Measurements from ENCODE around the gene SH3D19. TPM values are rescaled to one million over a fixed set of nuclear protein-coding genes. Genes with fewer than 3 reads are reported as not detected.

SH3D19 gene
- total RNA-seq, 6 experiments from 2014 or later: 40.2 to 53.8 (median 46.9) TPM

DNA sequence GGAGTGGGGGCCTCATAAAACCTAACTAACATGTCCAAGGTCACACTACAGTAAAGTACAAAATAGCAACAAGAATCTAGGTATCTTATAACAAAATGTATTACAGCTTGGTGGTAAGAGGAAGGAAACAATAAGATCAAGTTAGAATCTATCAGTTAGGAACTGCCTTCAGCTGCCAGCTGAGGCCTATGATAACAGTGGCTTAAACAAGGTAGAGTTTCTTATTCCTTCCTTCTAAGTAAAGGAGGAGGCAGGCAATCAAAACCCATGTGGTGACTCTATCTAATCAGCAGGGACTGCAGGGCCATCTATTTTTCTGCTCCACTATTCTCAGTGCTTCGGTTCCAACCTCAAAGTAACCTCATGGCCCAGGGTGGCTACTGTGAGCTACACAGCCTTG is 10.9 kb downstream of the SH3D19 start:
- no peaks in the 10 kb centered on the region for H3K27me3 ChIP-seq
- H3K27ac ChIP-seq: peak overlapping the region in 2 of 3 donors; percentile 29 to 58
- no peaks in the 10 kb centered on the region for H3K9me3 ChIP-seq
- peaks cover 0 to 39% (median 13%) of the 10 kb centered on the region in 4 donors for H3K4me1 ChIP-seq
- intact Hi-C loops (cut with DNase I): no loop called here
- H3K4me3 ChIP-seq: no peak overlapping the region
- 67% methylated on average over 1 of the region's 1 CpG for WGBS (ENCODE audit: insufficient coverage, low coverage, low lambda C conversion rate, missing lambda C conversion rate)
- ATAC-seq (no peak), DNase-seq (no peak)
- H3K36me3 ChIP-seq: no peaks in the 10 kb centered on the region
- TF ChIP-seq, protein P1, sequence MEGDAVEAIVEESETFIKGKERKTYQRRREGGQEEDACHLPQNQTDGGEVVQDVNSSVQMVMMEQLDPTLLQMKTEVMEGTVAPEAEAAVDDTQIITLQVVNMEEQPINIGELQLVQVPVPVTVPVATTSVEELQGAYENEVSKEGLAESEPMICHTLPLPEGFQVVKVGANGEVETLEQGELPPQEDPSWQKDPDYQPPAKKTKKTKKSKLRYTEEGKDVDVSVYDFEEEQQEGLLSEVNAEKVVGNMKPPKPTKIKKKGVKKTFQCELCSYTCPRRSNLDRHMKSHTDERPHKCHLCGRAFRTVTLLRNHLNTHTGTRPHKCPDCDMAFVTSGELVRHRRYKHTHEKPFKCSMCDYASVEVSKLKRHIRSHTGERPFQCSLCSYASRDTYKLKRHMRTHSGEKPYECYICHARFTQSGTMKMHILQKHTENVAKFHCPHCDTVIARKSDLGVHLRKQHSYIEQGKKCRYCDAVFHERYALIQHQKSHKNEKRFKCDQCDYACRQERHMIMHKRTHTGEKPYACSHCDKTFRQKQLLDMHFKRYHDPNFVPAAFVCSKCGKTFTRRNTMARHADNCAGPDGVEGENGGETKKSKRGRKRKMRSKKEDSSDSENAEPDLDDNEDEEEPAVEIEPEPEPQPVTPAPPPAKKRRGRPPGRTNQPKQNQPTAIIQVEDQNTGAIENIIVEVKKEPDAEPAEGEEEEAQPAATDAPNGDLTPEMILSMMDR (IDR thresholded peaks at IDR 0.05): no peak
- no peak for TF ChIP-seq POLR2A (IDR thresholded peaks at IDR 0.05)

- no peaks in the 10 kb centered on the region for H3K27me3 ChIP-seq
- H3K9me3 ChIP-seq: no peaks in the 10 kb centered on the region
- ATAC-seq (no peak), DNase-seq (no peak)
- H3K4me1 ChIP-seq: peaks cover 0 to 39% (median 13%) of the 10 kb centered on the region in 4 donors
- H3K4me3 ChIP-seq: no peak overlapping the region
- 43% methylated on average over 1 of the region's 1 CpG for WGBS (ENCODE audit: insufficient coverage, low coverage, low lambda C conversion rate, missing lambda C conversion rate)
- intact Hi-C loops (cut with DNase I): no loop called here
- TF ChIP-seq, protein P1 (IDR thresholded peaks at IDR 0.05): no peak
- peak overlapping the region in 1 of 3 donors; percentile 29 for H3K27ac ChIP-seq
- H3K36me3 ChIP-seq: no peaks in the 10 kb centered on the region
These were observed 11.4 kb downstream of the SH3D19 start for GRCh38 chr4:151314010-151314355.

- WGBS (ENCODE audit: insufficient coverage, low coverage, low lambda C conversion rate, missing lambda C conversion rate): 67% methylated on average over 6 of the region's 6 CpGs
- no peaks in the 10 kb centered on the region for H3K27me3 ChIP-seq
- peak overlapping the region in 1 of 3 donors; percentile 29 for H3K27ac ChIP-seq
- no peaks in the 10 kb centered on the region for H3K36me3 ChIP-seq
- no peak overlapping the region for H3K4me3 ChIP-seq
- H3K9me3 ChIP-seq: no peaks in the 10 kb centered on the region
- ATAC-seq: peak in 3 of 4 donors; percentile 44 to 61 (median 56)
- TF ChIP-seq, protein P1 (IDR thresholded peaks at IDR 0.05): no peak
- no peak for TF ChIP-seq POLR2A (IDR thresholded peaks at IDR 0.05)
- intact Hi-C loops (cut with DNase I): no loop called here
- DNase-seq: peak in 1 of 3 donors; percentile 46
- H3K4me1 ChIP-seq: peaks cover 0 to 35% (median 13%) of the 10 kb centered on the region in 4 donors
These were observed 11.9 kb downstream of the SH3D19 start for GRCh38 chr4:151313306-151314009.

DNA sequence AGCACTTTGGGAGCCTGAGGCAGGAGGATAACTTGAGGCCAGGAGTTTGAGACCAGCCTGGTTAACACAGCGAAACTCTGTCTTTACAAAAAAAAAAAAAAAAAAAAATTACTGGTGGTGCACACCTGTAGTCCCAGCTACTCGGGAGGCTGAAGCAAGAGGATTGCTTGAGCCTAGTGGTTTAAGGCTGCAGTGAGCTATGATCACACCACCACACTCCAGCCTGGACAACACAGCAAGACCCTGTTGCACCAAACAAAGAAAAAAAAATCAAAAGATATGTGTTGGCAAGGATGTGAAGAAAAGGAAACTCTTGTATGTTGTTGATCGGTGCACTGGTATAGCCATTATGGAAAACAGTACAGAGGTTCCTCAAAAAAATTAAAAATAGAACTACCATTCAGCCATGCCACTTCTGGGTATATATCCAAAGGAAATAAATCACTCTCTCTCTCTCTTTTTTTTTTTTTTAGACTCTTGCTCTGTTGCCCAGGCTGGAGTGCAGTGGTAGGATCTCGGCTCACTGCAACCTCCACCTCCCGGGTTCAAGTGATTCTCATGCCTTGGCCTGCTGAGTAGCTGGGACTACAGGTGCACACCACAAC is 15.2 kb downstream of the SH3D19 start:
- TF ChIP-seq POLR2A (IDR thresholded peaks at IDR 0.05): no peak
- TF ChIP-seq, protein P1 (IDR thresholded peaks at IDR 0.05): no peak
- no peaks in the 10 kb centered on the region for H3K27me3 ChIP-seq
- no peaks in the 10 kb centered on the region for H3K9me3 ChIP-seq
- no peak overlapping the region for H3K27ac ChIP-seq
- WGBS (ENCODE audit: insufficient coverage, low coverage, low lambda C conversion rate, missing lambda C conversion rate): 88% methylated on average over 4 of the region's 5 CpGs
- intact Hi-C loops (cut with DNase I): no loop called here
- H3K36me3 ChIP-seq: no peaks in the 10 kb centered on the region
- H3K4me3 ChIP-seq: no peak overlapping the region
- ATAC-seq: no peak
- peaks cover 0 to 21% (median 5%) of the 10 kb centered on the region in 4 donors for H3K4me1 ChIP-seq
- no peak for DNase-seq
